Activated CD8-positive, alpha-beta memory T cell treated with anti-CD3 and anti-CD28 coated beads for 1 hour (primary cell): ENCODE measurements around the gene ARID3A.
"Not testable (repeated sequence)": the region's sequence is repeated elsewhere in the genome, so short reads cannot be mapped to it uniquely, and the experiment has no call there.

ENCODE experiments used
- DNase-seq, 2 donors: peaks; one replicate each; pipeline ENCODE4 v3.0.0-alpha.2; 2020; ENCODE audit warnings: low read depth in 1 of 2; ENCODE audit errors: extremely low read depth in 1 of 2

The ARID3A gene

GRCh38 chr19:1012334-1012733 lies 86.5 kb downstream of the ARID3A start:
- DNase-seq: no peak

GRCh38 chr19:1013218-1013617 lies 87.4 kb downstream of the ARID3A start:
- no peak for DNase-seq

GRCh38 chr19:1014161-1015060 lies 88.6 kb downstream of the ARID3A start:
- DNase-seq: no peak

GRCh38 chr19:1015061-1015781 lies 89.4 kb downstream of the ARID3A start:
- no peak for DNase-seq

GRCh38 chr19:1015782-1016646 lies 90.2 kb downstream of the ARID3A start:
- DNase-seq: no peak

- DNase-seq: no peak
Measured at GRCh38 chr19:1016647-1017114, 90.8 kb downstream of the ARID3A start.

- no peak for DNase-seq
Measured at GRCh38 chr19:1017115-1017905, 91.5 kb downstream of the ARID3A start.

- DNase-seq: no peak
Measured at GRCh38 chr19:1017906-1018305, 92.1 kb downstream of the ARID3A start.

GRCh38 chr19:1018393-1018792 lies 92.6 kb downstream of the ARID3A start:
- no peak for DNase-seq

- no peak for DNase-seq
Measured at GRCh38 chr19:1018932-1019615, 93.2 kb downstream of the ARID3A start.

- no peak for DNase-seq
Measured at GRCh38 chr19:1019616-1019961, 93.8 kb downstream of the ARID3A start.

- DNase-seq: no peak
Measured at GRCh38 chr19:1019980-1020867, 94.4 kb downstream of the ARID3A start.

GRCh38 chr19:1020868-1021425 lies 95.1 kb downstream of the ARID3A start, which contains the start of gene TMEM259:
TSS of gene TMEM259 (minus strand) at chr19:1021123. CDS start at chr19:1020996, 127 bp downstream.
- DNase-seq: peak; percentile 96

GRCh38 chr19:1023883-1024188 lies 98.0 kb downstream of the ARID3A start:
- DNase-seq: not testable (repeated sequence)

GRCh38 chr19:1025080-1025479 lies 99.2 kb downstream of the ARID3A start:
- not testable (repeated sequence) for DNase-seq
